Muscle layer of duodenum (tissue), 2 donors: Measurements from ENCODE around the gene PCSK9.

Source experiments
- H3K27ac ChIP-seq: one replicate; pipeline ENCODE4 v1.7.0; 2013; ENCODE audit warnings: mild to moderate bottlenecking, low read length
- H3K27me3 ChIP-seq: one replicate; pipeline ENCODE4 v1.7.0; 2013; ENCODE audit warnings: low read depth, mild to moderate bottlenecking, control low read depth, low read length
- H3K36me3 ChIP-seq, 2 donors: one replicate each; pipeline ENCODE4 v1.7.0; 2013; ENCODE audit warnings: low read length in 2 of 2, control low read depth in 1 of 2, mild to moderate bottlenecking in 1 of 2; ENCODE audit not compliant: insufficient read depth in 2 of 2, control insufficient read depth in 1 of 2
- H3K4me1 ChIP-seq, 2 donors: one replicate each; pipeline ENCODE4 v1.7.0; 2013; ENCODE audit warnings: low read length in 2 of 2, mild to moderate bottlenecking in 2 of 2, control low read depth in 1 of 2, moderate library complexity in 1 of 2; ENCODE audit not compliant: insufficient read depth in 2 of 2, control insufficient read depth in 1 of 2
- H3K4me3 ChIP-seq, 2 donors: one replicate each; pipeline ENCODE4 v1.7.0; 2013; ENCODE audit warnings: low read length in 2 of 2, low read depth in 1 of 2, mild to moderate bottlenecking in 1 of 2
- H3K9me3 ChIP-seq, 2 donors: one replicate each; pipeline ENCODE4 v1.7.0; 2013; ENCODE audit warnings: low read length in 2 of 2, control low read depth in 1 of 2, mild to moderate bottlenecking in 1 of 2; ENCODE audit not compliant: control insufficient read depth in 1 of 2
- donor health status: healthy.

Gene PCSK9

DNA sequence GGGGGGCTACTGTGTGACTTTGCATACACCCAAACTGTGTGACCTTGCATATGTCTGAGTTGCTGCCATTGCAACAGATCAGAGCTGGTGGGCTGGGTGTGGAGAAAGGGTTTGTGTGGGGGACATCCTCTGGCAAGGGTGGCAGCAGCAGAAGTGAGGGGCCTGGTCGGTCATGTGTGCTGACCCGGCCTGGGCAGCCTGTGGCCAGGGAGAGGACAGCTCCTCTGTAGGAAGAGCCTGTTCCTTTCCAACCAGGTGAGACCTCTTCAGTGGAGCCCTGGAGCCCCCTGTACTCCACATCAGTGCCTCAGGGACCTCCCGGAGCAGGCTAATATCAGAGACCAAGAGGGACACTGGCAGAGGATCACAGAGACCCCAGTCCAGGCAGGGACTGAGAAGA, 8.3 kb downstream of the PCSK9 start:
- Histone ChIP-seq H3K27ac (no peak overlapping the region), H3K36me3 (no peaks in the 10 kb centered on the region), H3K9me3 (no peaks in the 10 kb centered on the region), H3K27me3 (no peaks in the 10 kb centered on the region), H3K4me1 (peaks cover 0 to 11% of the 10 kb centered on the region in 2 donors), H3K4me3 (no peak overlapping the region)

DNA sequence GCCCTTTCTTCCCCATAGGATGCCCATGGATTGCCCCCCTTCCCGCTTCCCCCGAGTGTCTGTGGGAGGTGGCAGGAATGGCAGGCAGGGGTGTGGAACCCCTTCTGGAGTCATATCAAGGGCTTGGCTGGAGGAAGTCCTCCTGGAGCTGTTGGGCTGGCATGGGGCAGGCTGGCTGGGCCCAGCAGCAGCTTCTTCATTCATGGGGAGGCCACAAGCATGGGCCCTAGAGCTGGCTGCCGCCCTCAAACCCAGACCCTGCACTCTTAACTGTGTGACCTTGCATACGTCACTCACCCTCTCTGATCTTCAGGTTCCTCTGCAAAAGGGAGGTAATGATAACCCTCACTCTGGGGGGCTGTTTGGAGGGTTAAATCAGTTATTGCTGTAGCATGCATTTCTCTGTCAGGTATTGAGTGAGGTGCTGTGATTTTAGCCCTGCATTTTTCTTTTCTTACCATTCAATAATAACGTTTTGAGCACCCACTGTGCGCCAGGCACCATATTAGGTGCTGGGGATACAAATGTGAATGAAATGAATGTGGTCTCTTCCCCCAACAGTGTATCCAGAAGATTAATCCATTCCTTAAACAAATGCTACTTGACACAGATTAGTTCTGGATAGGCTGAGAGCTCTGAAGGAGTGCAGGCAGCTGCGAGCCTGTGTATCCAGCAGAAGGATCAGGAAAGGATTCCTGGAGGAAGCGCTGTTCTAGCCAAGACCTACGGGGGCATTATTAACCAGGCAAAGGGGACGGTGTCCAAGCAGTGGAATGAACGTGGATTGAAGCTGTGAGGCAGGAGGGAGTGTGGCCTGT, 9.3 kb downstream of the PCSK9 start:
- no peaks in the 10 kb centered on the region for H3K36me3 ChIP-seq
- H3K27me3 ChIP-seq, result no peaks in the 10 kb centered on the region
- H3K9me3 ChIP-seq, result no peaks in the 10 kb centered on the region

GRCh38 chr1:55049271-55049913, 10.0 kb downstream of the PCSK9 start:
- Histone ChIP-seq H3K36me3 (no peaks in the 10 kb centered on the region), H3K9me3 (no peaks in the 10 kb centered on the region), H3K4me1 (peaks cover 0 to 11% of the 10 kb centered on the region in 2 donors), H3K27me3 (no peaks in the 10 kb centered on the region), H3K27ac (no peak overlapping the region), H3K4me3 (no peak overlapping the region)

More for the DNA sequence above, 9.3 kb downstream of the PCSK9 start:
- Histone ChIP-seq H3K4me1 (peaks cover 0 to 11% of the 10 kb centered on the region in 2 donors), H3K27ac (no peak overlapping the region), H3K4me3 (no peak overlapping the region)

GRCh38 chr1:55049914-55050278, 10.5 kb downstream of the PCSK9 start:
- Histone ChIP-seq H3K4me1 (peaks cover 0 to 11% of the 10 kb centered on the region in 2 donors), H3K27me3 (no peaks in the 10 kb centered on the region), H3K4me3 (no peak overlapping the region), H3K9me3 (no peaks in the 10 kb centered on the region), H3K36me3 (no peaks in the 10 kb centered on the region), H3K27ac (no peak overlapping the region)

DNA sequence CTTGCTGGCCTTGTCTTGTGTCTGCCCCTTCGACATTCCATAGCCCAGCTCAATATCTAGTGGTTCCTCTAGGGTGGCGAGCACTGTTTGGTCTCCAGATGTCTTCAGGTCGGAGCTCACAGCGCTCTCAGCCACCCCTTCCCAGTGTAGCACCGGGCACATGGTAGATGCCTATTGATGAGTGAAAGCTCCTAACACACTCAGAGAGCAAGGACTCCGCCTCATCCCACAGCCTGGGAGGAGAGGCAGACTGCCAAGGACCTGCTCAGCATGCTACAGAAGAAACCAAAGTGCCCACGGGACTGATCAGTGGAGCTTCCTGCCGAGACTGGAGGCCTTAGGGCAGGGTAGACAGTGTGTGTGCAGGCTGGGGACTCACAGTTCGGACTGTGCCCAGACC, 10.9 kb downstream of the PCSK9 start:
- Histone ChIP-seq H3K4me1 (peaks cover 0 to 11% of the 10 kb centered on the region in 2 donors), H3K27ac (no peak overlapping the region), H3K4me3 (no peak overlapping the region), H3K36me3 (no peaks in the 10 kb centered on the region), H3K27me3 (no peaks in the 10 kb centered on the region), H3K9me3 (no peaks in the 10 kb centered on the region)

DNA sequence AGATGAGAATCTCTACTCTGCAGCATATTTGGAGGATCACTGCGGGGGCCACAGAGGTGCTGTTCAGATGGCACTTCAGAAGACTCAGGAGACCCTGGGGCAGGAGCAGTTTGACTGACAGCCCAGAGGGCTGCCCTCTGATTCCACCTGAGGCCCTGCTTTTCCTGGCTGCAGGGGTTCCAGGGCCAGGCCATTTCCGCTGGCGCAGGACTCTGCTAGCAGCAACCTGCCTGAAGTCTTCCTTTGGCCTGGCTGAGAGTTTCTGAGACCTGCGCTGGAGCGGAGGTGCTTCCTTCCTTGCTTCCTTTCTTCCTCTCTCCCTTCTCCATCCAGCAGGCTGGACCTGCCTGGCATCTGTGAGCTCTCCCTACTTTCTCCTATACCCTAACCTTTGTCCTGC, 11.8 kb downstream of the PCSK9 start:
- Histone ChIP-seq H3K27me3 (no peaks in the 10 kb centered on the region), H3K36me3 (no peaks in the 10 kb centered on the region), H3K27ac (no peak overlapping the region), H3K4me1 (peaks cover 0 to 11% of the 10 kb centered on the region in 2 donors), H3K4me3 (no peak overlapping the region), H3K9me3 (no peaks in the 10 kb centered on the region)

GRCh38 chr1:55051621-55052020, 12.3 kb downstream of the PCSK9 start:
- H3K4me3 ChIP-seq, result no peak overlapping the region
- H3K9me3 ChIP-seq, result no peaks in the 10 kb centered on the region
- H3K27me3 ChIP-seq, result no peaks in the 10 kb centered on the region
- H3K4me1 ChIP-seq, result peaks cover 0 to 11% of the 10 kb centered on the region in 2 donors
- no peak overlapping the region for H3K27ac ChIP-seq
- no peaks in the 10 kb centered on the region for H3K36me3 ChIP-seq

- H3K27me3 ChIP-seq, result no peaks in the 10 kb centered on the region
- no peak overlapping the region for H3K4me3 ChIP-seq
- no peaks in the 10 kb centered on the region for H3K9me3 ChIP-seq
- no peak overlapping the region for H3K27ac ChIP-seq
- H3K36me3 ChIP-seq, result no peaks in the 10 kb centered on the region
- peaks cover 0 to 11% of the 10 kb centered on the region in 2 donors for H3K4me1 ChIP-seq
Measured at GRCh38 chr1:55052221-55053142, 13.1 kb downstream of the PCSK9 start.

GRCh38 chr1:55053265-55053954, 14.1 kb downstream of the PCSK9 start:
- H3K4me3 ChIP-seq, result no peak overlapping the region
- H3K4me1 ChIP-seq, result peaks cover 0 to 11% of the 10 kb centered on the region in 2 donors
- no peaks in the 10 kb centered on the region for H3K9me3 ChIP-seq
- H3K27ac ChIP-seq, result no peak overlapping the region
- no peaks in the 10 kb centered on the region for H3K27me3 ChIP-seq
- H3K36me3 ChIP-seq, result no peaks in the 10 kb centered on the region

- H3K27me3 ChIP-seq, result no peaks in the 10 kb centered on the region
- no peaks in the 10 kb centered on the region for H3K9me3 ChIP-seq
- H3K27ac ChIP-seq, result no peak overlapping the region
- peaks cover 0 to 8% of the 10 kb centered on the region in 2 donors for H3K4me1 ChIP-seq
- no peaks in the 10 kb centered on the region for H3K36me3 ChIP-seq
- no peak overlapping the region for H3K4me3 ChIP-seq
Measured at GRCh38 chr1:55054396-55054795, 15.0 kb downstream of the PCSK9 start.
